Neural progenitor cell (in vitro differentiated cells): ENCODE results near the gene MANBA.

ENCODE experiments used
- EZH2 ChIP-seq: fragments of 200-600 bp; sonication (generic); IDR thresholded peaks from 2 replicates; pipeline ENCODE4 v1.6.1; 2017; ENCODE audit warnings: antibody characterized with exemption, mild to moderate bottlenecking, moderate library complexity
- EZH2phosphoT487 ChIP-seq: fragments of 200-600 bp; sonication (generic); IDR thresholded peaks from 2 replicates; pipeline ENCODE4 v1.6.1; 2017; ENCODE audit warnings: antibody characterized with exemption
- TF ChIP-seq, protein P1 (sequence below): fragments of 200-600 bp; sonication (generic); IDR thresholded peaks from 2 replicates; pipeline ENCODE4 v1.5.1; 2017; ENCODE audit warnings: antibody characterized with exemption, mild to moderate bottlenecking

- TF ChIP-seq, protein P1, sequence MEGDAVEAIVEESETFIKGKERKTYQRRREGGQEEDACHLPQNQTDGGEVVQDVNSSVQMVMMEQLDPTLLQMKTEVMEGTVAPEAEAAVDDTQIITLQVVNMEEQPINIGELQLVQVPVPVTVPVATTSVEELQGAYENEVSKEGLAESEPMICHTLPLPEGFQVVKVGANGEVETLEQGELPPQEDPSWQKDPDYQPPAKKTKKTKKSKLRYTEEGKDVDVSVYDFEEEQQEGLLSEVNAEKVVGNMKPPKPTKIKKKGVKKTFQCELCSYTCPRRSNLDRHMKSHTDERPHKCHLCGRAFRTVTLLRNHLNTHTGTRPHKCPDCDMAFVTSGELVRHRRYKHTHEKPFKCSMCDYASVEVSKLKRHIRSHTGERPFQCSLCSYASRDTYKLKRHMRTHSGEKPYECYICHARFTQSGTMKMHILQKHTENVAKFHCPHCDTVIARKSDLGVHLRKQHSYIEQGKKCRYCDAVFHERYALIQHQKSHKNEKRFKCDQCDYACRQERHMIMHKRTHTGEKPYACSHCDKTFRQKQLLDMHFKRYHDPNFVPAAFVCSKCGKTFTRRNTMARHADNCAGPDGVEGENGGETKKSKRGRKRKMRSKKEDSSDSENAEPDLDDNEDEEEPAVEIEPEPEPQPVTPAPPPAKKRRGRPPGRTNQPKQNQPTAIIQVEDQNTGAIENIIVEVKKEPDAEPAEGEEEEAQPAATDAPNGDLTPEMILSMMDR: no peak
- TF ChIP-seq EZH2 (no peak), EZH2phosphoT487 (no peak)
Measured at GRCh38 chr4:102799816-102800215, 39.0 kb upstream of the MANBA start.
